ENCODE measurements around the gene DHX35. TPM values are rescaled to one million over a fixed set of nuclear protein-coding genes. Genes with fewer than 3 reads are reported as not detected.

The DHX35 gene
- total and polyA plus RNA-seq, 2 of the 8 experiments (the other 6 are each of a cell fraction or from before 2014, with no cell fraction given) = 21.9 to 27.7 TPM

GRCh38 chr20:38990728-38991127 lies 28.6 kb downstream of the DHX35 start (continued):
- no peak for TF ChIP-seq RNF2 (IDR thresholded peaks at IDR 0.05; ENCODE audit: borderline replicate concordance, low read depth, low read length, missing control alignments, poor library complexity, severe bottlenecking)
